ENCODE data around the gene FAM219A. TPM values are rescaled to one million over a fixed set of nuclear protein-coding genes. Genes with fewer than 3 reads are reported as not detected.
A peak's percentile ranks its signal among the peaks of the same experiment; 100 is the strongest.

FAM219A gene
- total RNA-seq, 2 experiments from 2014 or later, result 6.5 to 12.7 TPM

DNA sequence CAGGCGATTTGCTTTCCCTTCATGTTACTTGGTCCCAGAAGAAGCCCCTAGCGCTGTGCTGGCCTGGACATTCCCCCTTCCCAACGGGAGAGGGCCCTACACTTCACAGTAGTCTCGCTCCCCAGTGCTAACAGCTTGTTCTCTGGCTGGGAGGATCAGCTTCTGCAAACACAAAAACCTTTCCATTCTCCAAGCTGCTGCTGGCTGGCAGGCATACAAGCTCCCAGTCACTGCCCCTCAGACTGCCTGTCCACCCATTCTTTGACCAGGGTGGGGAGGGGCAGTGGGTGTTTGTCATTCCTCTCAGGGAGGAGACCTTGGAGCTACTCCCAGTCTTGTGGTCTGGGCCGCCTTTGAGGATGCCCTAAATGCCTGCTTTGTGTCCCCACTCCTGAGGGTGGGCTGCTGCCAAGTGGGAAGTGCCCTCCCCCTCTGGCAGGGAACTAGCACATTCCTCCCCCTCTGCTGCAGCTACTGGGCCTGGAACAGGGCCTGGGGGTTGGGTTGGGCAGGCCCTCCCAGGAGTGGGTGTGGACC, 43.6 kb upstream of the FAM219A start:
- no TSS peak for BruUV-seq (replicated peaks)
- H3K9me3 ChIP-seq (ENCODE audit: low read length), result no peaks in the 10 kb centered on the region
- H3K4me2 ChIP-seq (ENCODE audit: low read length), result no peak overlapping the region

DNA sequence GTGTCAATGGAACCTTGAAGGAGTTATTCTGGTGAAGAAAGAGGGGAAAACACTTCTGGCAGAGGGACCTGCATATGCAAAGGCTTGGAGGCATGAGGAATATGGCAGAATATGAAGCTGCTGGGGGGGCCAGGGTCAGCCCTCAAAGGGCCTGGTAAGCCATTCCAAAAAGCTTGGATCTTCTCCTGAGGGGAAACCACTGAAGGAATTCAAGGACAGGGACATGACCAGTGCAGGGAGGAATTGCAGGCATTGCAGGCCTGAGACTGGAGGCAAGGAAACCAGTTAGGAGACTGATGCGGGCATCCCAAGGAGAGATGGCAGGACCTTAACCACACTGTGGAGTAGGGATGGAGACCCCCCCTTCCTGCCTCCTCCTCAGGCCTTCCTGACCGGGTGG, 43.0 kb upstream of the FAM219A start:
- no peaks in the 10 kb centered on the region for H3K4me1 ChIP-seq (ENCODE audit: insufficient read depth, low read length, poor library complexity, severe bottlenecking)
- H3K9me3 ChIP-seq (ENCODE audit: low read length), result no peaks in the 10 kb centered on the region
- intact Hi-C loops (cut with micrococcal nuclease; ENCODE audit: unreplicated experiment), result loop anchor here (2.0 to 5.0 kb wide), 2 partner anchors 97 to 101 kb away; no protein-coding TSS in a partner anchor
- BruUV-seq (replicated peaks), result no TSS peak
- H3K36me3 ChIP-seq (ENCODE audit: insufficient read depth, low read length), result no peaks in the 10 kb centered on the region
- H3K27ac ChIP-seq (ENCODE audit: low read depth, low read length, poor library complexity, severe bottlenecking), result no peak overlapping the region
- no peak for TF ChIP-seq EZH2phosphoT487 (IDR thresholded peaks at IDR 0.05; ENCODE audit: borderline replicate concordance, low read depth, low read length)
- TF ChIP-seq, protein P1, sequence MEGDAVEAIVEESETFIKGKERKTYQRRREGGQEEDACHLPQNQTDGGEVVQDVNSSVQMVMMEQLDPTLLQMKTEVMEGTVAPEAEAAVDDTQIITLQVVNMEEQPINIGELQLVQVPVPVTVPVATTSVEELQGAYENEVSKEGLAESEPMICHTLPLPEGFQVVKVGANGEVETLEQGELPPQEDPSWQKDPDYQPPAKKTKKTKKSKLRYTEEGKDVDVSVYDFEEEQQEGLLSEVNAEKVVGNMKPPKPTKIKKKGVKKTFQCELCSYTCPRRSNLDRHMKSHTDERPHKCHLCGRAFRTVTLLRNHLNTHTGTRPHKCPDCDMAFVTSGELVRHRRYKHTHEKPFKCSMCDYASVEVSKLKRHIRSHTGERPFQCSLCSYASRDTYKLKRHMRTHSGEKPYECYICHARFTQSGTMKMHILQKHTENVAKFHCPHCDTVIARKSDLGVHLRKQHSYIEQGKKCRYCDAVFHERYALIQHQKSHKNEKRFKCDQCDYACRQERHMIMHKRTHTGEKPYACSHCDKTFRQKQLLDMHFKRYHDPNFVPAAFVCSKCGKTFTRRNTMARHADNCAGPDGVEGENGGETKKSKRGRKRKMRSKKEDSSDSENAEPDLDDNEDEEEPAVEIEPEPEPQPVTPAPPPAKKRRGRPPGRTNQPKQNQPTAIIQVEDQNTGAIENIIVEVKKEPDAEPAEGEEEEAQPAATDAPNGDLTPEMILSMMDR (conservative IDR thresholded peaks at IDR 0.05; ENCODE audit: low read length), result no peak
- no peak overlapping the region for H2AFZ ChIP-seq (ENCODE audit: low read length)
- CTCF ChIA-PET (ENCODE audit: unreplicated experiment), result interaction anchor here (1.4 kb wide), 1 partner anchor 97 kb away, joined by 4 read pairs; no protein-coding TSS in a partner anchor
- H3K4me3 ChIP-seq (ENCODE audit: low read depth, low read length, poor library complexity, severe bottlenecking), result no peak overlapping the region
- POLR2A ChIA-PET, result no interaction called here
- H3K4me2 ChIP-seq (ENCODE audit: low read length), result no peak overlapping the region
- no peaks in the 10 kb centered on the region for H4K20me1 ChIP-seq (ENCODE audit: insufficient read depth, low read length)
- H3K79me2 ChIP-seq (ENCODE audit: insufficient read depth, low read depth, low read length), result no peaks in the 10 kb centered on the region
- no peaks in the 10 kb centered on the region for H3K9me2 ChIP-seq (ENCODE audit: insufficient read depth, low read length)
- DNase-seq (ENCODE audit: low spot score), result no peak

More for the DNA sequence above, 43.6 kb upstream of the FAM219A start:
- Histone ChIP-seq H3K4me1 (ENCODE audit: insufficient read depth, low read length, poor library complexity, severe bottlenecking) (no peaks in the 10 kb centered on the region), H3K36me3 (ENCODE audit: insufficient read depth, low read length) (no peaks in the 10 kb centered on the region), H3K27ac (ENCODE audit: low read depth, low read length, poor library complexity, severe bottlenecking) (no peak overlapping the region), H4K20me1 (ENCODE audit: insufficient read depth, low read length) (no peaks in the 10 kb centered on the region), H3K9me2 (ENCODE audit: insufficient read depth, low read length) (no peaks in the 10 kb centered on the region), H3K4me3 (ENCODE audit: low read depth, low read length, poor library complexity, severe bottlenecking) (no peak overlapping the region), H3K79me2 (ENCODE audit: insufficient read depth, low read depth, low read length) (no peaks in the 10 kb centered on the region), H2AFZ (ENCODE audit: low read length) (no peak overlapping the region)
- ChIA-PET POLR2A (interaction anchor here (0.5 kb wide), 1 partner anchor 530 kb away, joined by 3 read pairs; no protein-coding TSS in a partner anchor), CTCF (ENCODE audit: unreplicated experiment) (no interaction called here)
- no peak for DNase-seq (ENCODE audit: low spot score)
- no peak for TF ChIP-seq EZH2phosphoT487 (IDR thresholded peaks at IDR 0.05; ENCODE audit: borderline replicate concordance, low read depth, low read length)
- TF ChIP-seq, protein P1 (conservative IDR thresholded peaks at IDR 0.05; ENCODE audit: low read length), result no peak
- intact Hi-C loops (cut with micrococcal nuclease; ENCODE audit: unreplicated experiment), result loop anchor here (2.0 to 5.0 kb wide), 2 partner anchors 97 to 100 kb away; no protein-coding TSS in a partner anchor

DNA sequence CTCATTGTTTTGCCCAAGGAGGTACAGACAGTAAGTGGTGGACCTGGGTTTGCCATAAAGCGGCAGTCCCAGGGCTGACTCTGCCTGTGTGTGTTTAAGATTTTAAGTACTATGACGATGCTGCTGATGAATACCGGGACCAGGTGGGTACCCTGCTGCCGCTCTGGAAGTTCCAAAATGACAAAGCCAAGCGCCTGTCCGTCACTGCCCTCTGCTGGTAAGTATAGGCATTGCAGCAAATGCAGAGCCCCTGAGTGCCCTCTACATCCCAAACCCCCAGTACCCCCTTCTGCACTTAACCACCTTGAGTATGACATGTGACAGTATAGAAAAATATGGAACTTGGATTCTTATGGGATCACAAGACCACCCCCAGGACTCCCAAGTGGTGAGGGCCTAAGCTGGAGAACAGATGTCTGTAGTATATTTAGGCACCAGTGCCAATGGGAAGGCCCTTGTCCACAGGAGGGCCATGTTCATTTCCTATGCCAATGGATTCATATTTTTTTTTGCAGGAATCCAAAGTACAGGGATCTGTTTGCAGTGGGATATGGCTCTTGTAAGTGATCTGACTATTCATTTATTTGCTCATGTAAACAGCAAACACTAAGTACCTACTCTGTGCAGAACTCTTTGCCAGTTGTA, 42.4 kb upstream of the FAM219A start:
- TF ChIP-seq EZH2phosphoT487 (IDR thresholded peaks at IDR 0.05; ENCODE audit: borderline replicate concordance, low read depth, low read length), result no peak
- TF ChIP-seq, protein P1 (conservative IDR thresholded peaks at IDR 0.05; ENCODE audit: low read length), result peak; percentile 99
- Histone ChIP-seq H3K36me3 (ENCODE audit: insufficient read depth, low read length) (no peaks in the 10 kb centered on the region), H3K9me3 (ENCODE audit: low read length) (no peaks in the 10 kb centered on the region), H3K9me2 (ENCODE audit: insufficient read depth, low read length) (no peaks in the 10 kb centered on the region), H4K20me1 (ENCODE audit: insufficient read depth, low read length) (no peaks in the 10 kb centered on the region), H3K4me3 (ENCODE audit: low read depth, low read length, poor library complexity, severe bottlenecking) (no peak overlapping the region), H2AFZ (ENCODE audit: low read length) (no peak overlapping the region), H3K27ac (ENCODE audit: low read depth, low read length, poor library complexity, severe bottlenecking) (no peak overlapping the region), H3K4me2 (ENCODE audit: low read length) (no peak overlapping the region), H3K4me1 (ENCODE audit: insufficient read depth, low read length, poor library complexity, severe bottlenecking) (no peaks in the 10 kb centered on the region), H3K79me2 (ENCODE audit: insufficient read depth, low read depth, low read length) (no peaks in the 10 kb centered on the region)
- peak; percentile 60 for DNase-seq (ENCODE audit: low spot score)
- ChIA-PET CTCF (ENCODE audit: unreplicated experiment) (interaction anchor here (1.4 kb wide), 1 partner anchor 97 kb away, joined by 4 read pairs; no protein-coding TSS in a partner anchor), POLR2A (no interaction called here)
- intact Hi-C loops (cut with micrococcal nuclease; ENCODE audit: unreplicated experiment), result loop anchor here (1.0 to 5.0 kb wide), 4 partner anchors 63 to 168 kb away; no protein-coding TSS in a partner anchor
- no TSS peak for BruUV-seq (replicated peaks)
